Measurements from ENCODE around the gene PDZRN3. TPM values are rescaled to one million over a fixed set of nuclear protein-coding genes. Genes with fewer than 3 reads are reported as not detected.

PDZRN3 gene
- total RNA-seq, 1 experiment from 2014 or later: not detected

- ChIA-PET CTCF (no interaction called here), POLR2A (ENCODE audit: unreplicated experiment) (no interaction called here)
- DNase-seq: no peak
- TF ChIP-seq CTCF (conservative IDR thresholded peaks at IDR 0.05): no peak
- TF ChIP-seq EZH2 (IDR thresholded peaks at IDR 0.05; ENCODE audit: low read depth): no peak
- Histone ChIP-seq H4K20me1 (ENCODE audit: insufficient read depth) (no peaks in the 10 kb centered on the region), H3K9me2 (ENCODE audit: insufficient read depth) (no peaks in the 10 kb centered on the region), H3K4me1 (replicated peaks; ENCODE audit: insufficient read depth) (no peaks in the 10 kb centered on the region), H3K27me3 (ENCODE audit: insufficient read depth, low read depth) (0 out of 2 replicates have a peak, but pooled peaks cover 4% of the 10 kb centered on the region), H3K4me3 (no peak overlapping the region), H2AFZ (no peak overlapping the region), H3K9me3 (ENCODE audit: insufficient read depth, low read depth) (no peaks in the 10 kb centered on the region), H3K27ac (no peak overlapping the region), H3F3A (ENCODE audit: insufficient read depth, low read depth) (no peaks in the 10 kb centered on the region), H3K79me2 (ENCODE audit: low read depth) (no peaks in the 10 kb centered on the region), H3K4me2 (no peak overlapping the region), H3K36me3 (ENCODE audit: low read depth) (no peaks in the 10 kb centered on the region)
- intact Hi-C loops (cut with micrococcal nuclease; ENCODE audit: unreplicated experiment): no loop called here
- BruUV-seq (replicated peaks): no TSS peak
Measured at GRCh38 chr3:73535931-73536330, 88.8 kb downstream of the PDZRN3 start.

GRCh38 chr3:73535137-73535536, 89.6 kb downstream of the PDZRN3 start:
- no peak overlapping the region for H3K27ac ChIP-seq
- H4K20me1 ChIP-seq (ENCODE audit: insufficient read depth): no peaks in the 10 kb centered on the region
- BruUV-seq (replicated peaks): no TSS peak
- DNase-seq: no peak
- no peaks in the 10 kb centered on the region for H3K4me1 ChIP-seq (replicated peaks; ENCODE audit: insufficient read depth)
- peaks cover 4% of the 10 kb centered on the region; the same call in 1 of the 2 replicates for H3K27me3 ChIP-seq (ENCODE audit: insufficient read depth, low read depth)
- H3K4me3 ChIP-seq: no peak overlapping the region
- H3K9me3 ChIP-seq (ENCODE audit: insufficient read depth, low read depth): no peaks in the 10 kb centered on the region
- no peaks in the 10 kb centered on the region for H3F3A ChIP-seq (ENCODE audit: insufficient read depth, low read depth)
- no peak overlapping the region for H3K4me2 ChIP-seq
- H3K9me2 ChIP-seq (ENCODE audit: insufficient read depth): no peaks in the 10 kb centered on the region
- TF ChIP-seq EZH2 (IDR thresholded peaks at IDR 0.05; ENCODE audit: low read depth) (no peak), CTCF (conservative IDR thresholded peaks at IDR 0.05) (no peak)
- ChIA-PET CTCF (no interaction called here), POLR2A (ENCODE audit: unreplicated experiment) (no interaction called here)
- H3K79me2 ChIP-seq (ENCODE audit: low read depth): no peaks in the 10 kb centered on the region
- intact Hi-C loops (cut with micrococcal nuclease; ENCODE audit: unreplicated experiment): no loop called here
- H3K36me3 ChIP-seq (ENCODE audit: low read depth): no peaks in the 10 kb centered on the region
- H2AFZ ChIP-seq: no peak overlapping the region

- CTCF ChIA-PET: no interaction called here
- Histone ChIP-seq H3K9me3 (ENCODE audit: insufficient read depth, low read depth) (no peaks in the 10 kb centered on the region), H4K20me1 (ENCODE audit: insufficient read depth) (no peaks in the 10 kb centered on the region), H3K36me3 (ENCODE audit: low read depth) (no peaks in the 10 kb centered on the region), H3K4me1 (replicated peaks; ENCODE audit: insufficient read depth) (no peaks in the 10 kb centered on the region), H3K4me2 (no peak overlapping the region), H3K9me2 (ENCODE audit: insufficient read depth) (no peaks in the 10 kb centered on the region), H3K27ac (no peak overlapping the region), H3K27me3 (ENCODE audit: insufficient read depth, low read depth) (peaks cover 9% of the 10 kb centered on the region; the same call in 1 of the 2 replicates), H3F3A (ENCODE audit: insufficient read depth, low read depth) (no peaks in the 10 kb centered on the region), H3K79me2 (ENCODE audit: low read depth) (no peaks in the 10 kb centered on the region), H3K4me3 (no peak overlapping the region), H2AFZ (no peak overlapping the region)
- no TSS peak for BruUV-seq (replicated peaks)
- no peak for TF ChIP-seq EZH2 (IDR thresholded peaks at IDR 0.05; ENCODE audit: low read depth)
- TF ChIP-seq CTCF (conservative IDR thresholded peaks at IDR 0.05): no peak
- POLR2A ChIA-PET (ENCODE audit: unreplicated experiment): no interaction called here
- no peak for DNase-seq
- intact Hi-C loops (cut with micrococcal nuclease; ENCODE audit: unreplicated experiment): no loop called here
Measured at GRCh38 chr3:73530022-73530396, 94.7 kb downstream of the PDZRN3 start.

Data from PC-9 (cell line).